Amniotic epithelial cell (primary cell): ENCODE data around the gene GALP.
"Not testable (repeated sequence)": the region's sequence is repeated elsewhere in the genome, so short reads cannot be mapped to it uniquely, and the experiment has no call there.

Experiments
- DNase-seq: peaks from one replicate; pipeline ENCODE4 v3.0.0-alpha.2; 2010; ENCODE audit warnings: low read depth

GALP gene

DNA sequence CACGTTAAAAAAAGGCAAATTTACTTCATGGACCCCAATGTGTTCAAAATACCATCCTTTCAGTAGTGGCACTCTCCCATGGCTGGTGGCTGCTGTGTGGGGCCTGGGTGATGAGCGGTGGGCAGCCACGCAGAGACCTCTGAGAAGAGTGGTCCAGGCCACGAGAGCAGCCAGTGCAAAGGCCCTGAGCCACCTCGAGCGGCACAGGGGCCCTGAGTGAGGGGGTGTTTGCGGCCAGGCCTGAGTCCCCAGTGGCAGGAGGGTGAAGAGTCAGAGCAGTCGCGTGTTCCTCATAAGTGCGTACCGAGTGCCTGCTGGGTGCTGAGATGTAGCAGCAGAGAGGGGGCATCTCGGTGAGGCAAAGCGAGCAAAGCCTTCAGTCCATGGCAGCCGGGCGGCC lies 27.7 kb upstream of the GALP start:
- no peak for DNase-seq

DNA sequence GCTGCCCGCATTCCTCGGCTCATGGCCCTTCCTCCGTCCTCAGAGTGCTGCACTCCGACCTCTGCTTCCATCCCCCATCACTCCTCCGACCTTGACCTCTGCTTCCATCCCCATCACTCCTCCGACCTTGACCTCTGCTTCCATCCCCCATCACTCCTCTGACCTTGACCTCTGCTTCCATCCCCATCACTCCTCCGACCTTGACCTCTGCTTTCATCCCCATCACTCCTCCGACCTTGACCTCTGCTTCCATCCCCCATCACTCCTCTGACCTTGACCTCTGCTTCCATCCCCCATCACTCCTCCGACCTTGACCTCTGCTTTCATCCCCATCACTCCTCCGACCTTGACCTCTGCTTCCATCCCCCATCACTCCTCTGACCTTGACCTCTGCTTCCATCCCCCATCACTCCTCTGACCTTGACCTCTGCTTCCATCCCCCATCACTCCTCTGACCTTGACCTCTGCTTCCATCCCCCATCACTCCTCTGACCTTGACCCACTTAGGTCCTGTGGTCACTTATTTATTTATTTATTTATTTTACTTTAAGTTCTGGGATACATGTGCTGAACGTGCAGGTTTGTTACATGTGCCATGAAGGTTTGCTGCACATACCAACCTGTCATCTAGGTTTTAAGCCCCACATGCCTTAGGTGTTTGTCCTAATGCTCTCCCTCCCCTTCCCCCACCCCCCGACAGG lies 26.7 kb upstream of the GALP start:
- DNase-seq: not testable (repeated sequence)

- no peak for DNase-seq
Observed at GRCh38 chr19:56149656-56150038, 26.2 kb upstream of the GALP start.

DNA sequence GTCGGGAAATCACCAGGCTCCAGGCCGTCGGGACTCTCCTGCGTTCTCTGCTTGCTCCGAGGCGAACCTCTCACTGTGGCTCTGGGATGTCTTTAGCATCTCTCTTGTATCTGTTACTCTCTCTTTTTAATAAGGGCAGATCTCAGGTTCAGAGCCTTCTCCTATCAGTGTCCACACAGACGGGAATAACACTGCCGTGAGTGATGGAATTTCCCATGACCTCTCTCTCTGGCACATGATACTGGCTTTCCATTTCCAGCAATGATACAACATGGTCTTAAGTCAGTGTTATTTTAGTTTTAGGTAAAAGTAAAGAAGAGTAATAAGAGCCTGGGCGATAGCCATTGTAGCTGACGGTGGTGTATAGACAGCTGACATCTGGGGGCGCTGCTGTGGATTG lies 25.4 kb upstream of the GALP start:
- no peak for DNase-seq

GRCh38 chr19:56152644-56153043 lies 23.2 kb upstream of the GALP start:
- DNase-seq: no peak

DNA sequence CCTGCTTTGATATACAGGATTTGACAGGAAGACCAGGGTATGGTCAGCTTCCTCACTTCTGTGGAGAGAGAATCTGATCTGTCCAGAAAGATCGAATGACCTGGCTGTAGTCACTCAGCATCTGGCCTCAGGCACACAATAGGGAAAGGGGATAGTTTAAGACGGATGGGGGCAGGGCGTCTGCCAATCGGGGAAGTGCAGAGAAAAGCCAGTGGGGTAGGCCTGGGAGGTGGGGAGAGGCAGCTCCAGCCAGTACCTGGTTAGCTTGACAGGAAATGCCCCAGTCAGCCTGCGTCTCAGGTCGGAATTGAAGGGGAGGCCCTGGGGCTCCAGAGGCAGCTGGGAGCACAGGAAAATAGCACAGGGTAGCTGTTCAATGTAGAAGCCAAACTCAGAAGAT lies 22.3 kb upstream of the GALP start:
- no peak for DNase-seq

GRCh38 chr19:56155124-56155687 lies 20.6 kb upstream of the GALP start:
- DNase-seq: no peak

- no peak for DNase-seq
Observed at GRCh38 chr19:56156768-56157167, 19.0 kb upstream of the GALP start.

GRCh38 chr19:56158170-56158757 lies 17.5 kb upstream of the GALP start:
- DNase-seq: no peak

DNA sequence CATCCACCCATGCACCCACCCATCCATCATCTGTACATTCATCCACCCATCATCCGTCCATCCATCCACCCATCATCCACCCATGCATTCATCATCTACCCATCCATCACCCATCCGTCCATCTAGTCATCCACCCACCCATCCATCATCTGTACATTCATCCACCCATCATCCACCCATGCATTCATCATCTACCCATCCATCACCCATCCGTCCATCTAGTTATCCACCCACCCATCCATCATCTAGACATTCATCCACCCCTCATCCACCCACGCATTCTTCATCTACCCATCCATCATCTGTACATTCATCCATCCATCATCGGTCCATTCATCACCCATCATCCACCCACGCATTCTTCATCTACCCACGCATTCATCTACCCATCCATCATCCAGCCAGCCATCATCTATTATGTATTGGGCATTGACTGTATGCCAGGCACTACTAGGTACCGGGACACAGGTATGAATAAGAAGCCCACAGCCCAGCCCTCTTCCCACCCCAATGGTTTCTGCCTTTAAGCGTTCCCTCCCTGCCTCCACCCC lies 16.7 kb upstream of the GALP start:
- DNase-seq: peak; percentile 22

- no peak for DNase-seq
Observed at GRCh38 chr19:56159622-56160271, 16.1 kb upstream of the GALP start.

- DNase-seq: no peak
Observed at GRCh38 chr19:56161534-56161933, 14.3 kb upstream of the GALP start.

DNA sequence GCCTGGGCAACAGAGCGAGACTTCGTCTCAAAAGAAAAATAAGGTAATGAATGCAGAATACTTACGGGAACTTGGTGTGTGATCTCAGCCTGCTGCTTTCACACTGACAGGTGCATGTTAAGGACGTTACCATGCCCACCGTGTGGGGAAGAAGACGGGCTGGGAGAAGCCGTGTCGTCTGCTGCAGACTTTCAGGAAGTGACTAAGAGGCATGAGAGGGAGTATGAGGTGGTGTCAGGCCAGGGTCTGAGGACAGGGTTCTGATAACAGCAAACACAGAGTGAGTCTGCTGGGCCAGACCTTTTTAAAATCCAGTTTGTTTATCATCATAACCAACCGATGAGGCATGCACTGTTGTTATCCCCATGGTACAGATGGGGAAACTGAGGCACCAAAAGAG lies 13.6 kb upstream of the GALP start:
- DNase-seq: peak; percentile 48

GRCh38 chr19:56163097-56163496 lies 12.7 kb upstream of the GALP start:
- DNase-seq: no peak

GRCh38 chr19:56167064-56167578 lies 8.7 kb upstream of the GALP start:
- DNase-seq: peak; percentile 13

GRCh38 chr19:56170261-56170660 lies 5.5 kb upstream of the GALP start:
- DNase-seq: peak; percentile 80

DNA sequence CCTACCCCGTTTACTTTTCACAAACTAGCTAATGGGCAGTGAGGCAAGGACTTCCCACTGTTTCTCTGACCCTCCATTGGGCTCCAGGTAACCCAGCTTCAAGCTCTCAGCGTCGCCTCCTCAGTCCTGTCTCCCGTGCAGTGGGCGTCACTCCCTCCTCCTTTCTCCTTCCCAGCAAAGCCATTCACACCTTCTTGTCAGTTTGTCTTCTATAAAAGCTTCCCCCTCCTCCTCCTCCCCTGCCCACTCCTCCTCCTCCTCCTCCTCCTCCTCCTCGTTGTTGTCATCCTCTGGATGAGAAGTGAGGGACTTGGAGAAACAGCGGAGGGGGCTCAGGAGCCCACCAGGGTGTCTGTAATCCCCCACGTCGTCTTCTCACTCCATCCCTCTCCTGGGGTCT lies 1.7 kb upstream of the GALP start:
- no peak for DNase-seq

DNA sequence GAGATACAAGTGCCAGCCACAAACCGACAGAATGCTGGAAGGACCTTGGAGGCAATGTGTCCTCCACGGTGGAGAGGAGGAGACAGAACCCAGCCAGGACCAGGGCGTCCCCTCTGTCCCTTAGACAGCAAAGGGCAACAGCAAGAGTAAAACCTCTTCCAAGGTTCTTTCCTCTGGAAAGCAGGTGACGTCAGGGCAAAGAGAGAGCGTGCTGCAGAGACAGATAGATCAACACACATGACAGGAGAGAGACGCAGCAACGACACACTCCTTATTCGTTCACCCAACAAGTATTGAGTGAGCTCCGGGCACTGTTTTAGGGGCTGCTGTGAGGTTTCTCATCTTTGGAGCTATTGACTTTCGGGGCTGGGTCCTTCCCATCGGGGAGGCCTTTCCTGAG lies 1.3 kb upstream of the GALP start:
- no peak for DNase-seq

GRCh38 chr19:56176310-56176709 lies 502 bp downstream of the GALP start:
- DNase-seq: not testable (repeated sequence)

DNA sequence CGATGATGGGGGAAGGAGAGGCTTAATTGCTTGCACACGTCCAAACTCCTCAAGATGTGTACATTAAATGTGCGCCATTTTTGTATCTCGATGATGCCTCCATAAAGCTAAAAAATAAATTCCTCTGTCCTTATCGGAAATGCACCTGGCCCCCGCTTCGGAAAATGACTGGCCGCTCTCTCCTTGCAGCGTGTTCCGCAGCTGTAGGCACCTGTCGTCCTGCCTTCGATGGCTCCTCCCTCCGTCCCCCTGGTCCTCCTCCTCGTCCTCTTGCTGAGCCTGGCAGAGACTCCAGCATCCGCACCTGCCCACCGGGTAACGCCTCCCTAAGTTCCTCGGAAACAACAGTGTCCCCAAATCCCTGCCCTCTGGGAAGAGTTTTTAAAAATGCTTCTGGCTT lies 1.1 kb downstream of the GALP start:
- no peak for DNase-seq

DNA sequence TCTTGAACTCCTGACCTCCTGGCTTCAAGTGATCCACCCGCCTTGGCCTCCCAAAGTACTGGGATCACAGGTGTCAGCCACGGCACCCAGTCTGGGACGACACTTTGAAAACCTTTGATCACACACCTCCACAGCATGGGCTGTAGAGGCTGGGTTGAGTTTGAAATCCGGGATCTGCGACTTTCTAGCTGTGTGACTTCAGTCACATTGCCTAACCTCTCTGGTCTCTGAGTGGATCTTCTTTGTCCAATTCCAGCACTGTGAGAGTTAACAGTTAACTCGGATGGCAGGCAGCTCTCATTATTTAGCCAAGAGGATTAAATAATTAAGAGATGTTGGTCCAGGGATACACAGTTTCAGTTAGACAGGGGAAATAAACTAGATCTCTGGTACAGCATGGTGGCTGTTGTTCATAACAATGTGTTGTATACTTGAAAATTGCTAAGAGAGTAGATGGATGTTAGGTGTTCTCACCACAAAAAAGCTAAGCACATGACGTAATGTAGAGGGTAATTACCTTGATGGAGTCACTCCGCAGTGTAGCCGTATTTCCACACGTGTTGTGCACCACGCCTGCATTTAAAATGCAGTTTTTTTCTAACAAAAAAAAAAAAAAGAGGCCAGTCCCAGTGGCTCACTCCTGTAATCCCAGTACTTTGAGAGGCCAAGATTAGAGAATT lies 1.9 kb downstream of the GALP start:
- DNase-seq: no peak

- DNase-seq: no peak
Observed at GRCh38 chr19:56189785-56190184, 14.0 kb downstream of the GALP start.
